ENCODE data around the gene CADPS.

CADPS gene

GRCh38 chr3:62898530-62899496 lies 23.6 kb upstream of the CADPS start:
- H3K36me3 ChIP-seq = no peaks in the 10 kb centered on the region
- no peaks in the 10 kb centered on the region for H4K20me1 ChIP-seq
- no peak for TF ChIP-seq Cebpa-rat (IDR thresholded peaks at IDR 0.05)
- no peaks in the 10 kb centered on the region for H3K4me1 ChIP-seq
- no peaks in the 10 kb centered on the region for H3K9me3 ChIP-seq
- no peak overlapping the region for H3K27ac ChIP-seq
- H3K4me3 ChIP-seq = no peak overlapping the region
- H3K27me3 ChIP-seq = no peaks in the 10 kb centered on the region
- no peak overlapping the region for H3K9ac ChIP-seq
- no peak overlapping the region for H3K4me2 ChIP-seq

GRCh38 chr3:62895901-62896300 lies 20.7 kb upstream of the CADPS start:
- H3K9me3 ChIP-seq = no peaks in the 10 kb centered on the region
- H3K4me1 ChIP-seq = no peaks in the 10 kb centered on the region
- H3K4me3 ChIP-seq = no peak overlapping the region
- H4K20me1 ChIP-seq = no peaks in the 10 kb centered on the region
- no peaks in the 10 kb centered on the region for H3K36me3 ChIP-seq
- H3K9ac ChIP-seq = no peak overlapping the region
- no peak for TF ChIP-seq Cebpa-rat (IDR thresholded peaks at IDR 0.05)
- no peaks in the 10 kb centered on the region for H3K27me3 ChIP-seq
- H3K4me2 ChIP-seq = no peak overlapping the region
- H3K27ac ChIP-seq = no peak overlapping the region

- H3K4me2 ChIP-seq = no peak overlapping the region
- H3K27ac ChIP-seq = no peak overlapping the region
- no peaks in the 10 kb centered on the region for H3K4me1 ChIP-seq
- no peak overlapping the region for H3K9ac ChIP-seq
- no peaks in the 10 kb centered on the region for H3K27me3 ChIP-seq
- no peak for TF ChIP-seq Cebpa-rat (IDR thresholded peaks at IDR 0.05)
- H4K20me1 ChIP-seq = no peaks in the 10 kb centered on the region
- no peaks in the 10 kb centered on the region for H3K9me3 ChIP-seq
- no peaks in the 10 kb centered on the region for H3K36me3 ChIP-seq
- no peak overlapping the region for H3K4me3 ChIP-seq
These were observed 17.7 kb upstream of the CADPS start for GRCh38 chr3:62892951-62893350.

GRCh38 chr3:62892045-62892444 lies 16.8 kb upstream of the CADPS start:
- Histone ChIP-seq H3K9me3 (no peaks in the 10 kb centered on the region), H3K4me3 (no peak overlapping the region), H3K4me2 (no peak overlapping the region), H4K20me1 (no peaks in the 10 kb centered on the region), H3K4me1 (no peaks in the 10 kb centered on the region), H3K27me3 (no peaks in the 10 kb centered on the region), H3K36me3 (no peaks in the 10 kb centered on the region), H3K9ac (no peak overlapping the region), H3K27ac (no peak overlapping the region)
- no peak for TF ChIP-seq Cebpa-rat (IDR thresholded peaks at IDR 0.05)

GRCh38 chr3:62888778-62889177 lies 13.6 kb upstream of the CADPS start:
- no peaks in the 10 kb centered on the region for H3K27me3 ChIP-seq
- no peaks in the 10 kb centered on the region for H3K9me3 ChIP-seq
- TF ChIP-seq Cebpa-rat (IDR thresholded peaks at IDR 0.05) = no peak
- no peak overlapping the region for H3K4me2 ChIP-seq
- no peak overlapping the region for H3K27ac ChIP-seq
- no peaks in the 10 kb centered on the region for H4K20me1 ChIP-seq
- no peaks in the 10 kb centered on the region for H3K36me3 ChIP-seq
- no peak overlapping the region for H3K9ac ChIP-seq
- H3K4me3 ChIP-seq = no peak overlapping the region
- H3K4me1 ChIP-seq = no peaks in the 10 kb centered on the region

GRCh38 chr3:62888180-62888579 lies 13.0 kb upstream of the CADPS start:
- Histone ChIP-seq H3K27me3 (no peaks in the 10 kb centered on the region), H3K4me1 (no peaks in the 10 kb centered on the region), H3K9me3 (no peaks in the 10 kb centered on the region), H4K20me1 (no peaks in the 10 kb centered on the region), H3K9ac (no peak overlapping the region), H3K36me3 (no peaks in the 10 kb centered on the region), H3K27ac (no peak overlapping the region), H3K4me3 (no peak overlapping the region), H3K4me2 (no peak overlapping the region)
- no peak for TF ChIP-seq Cebpa-rat (IDR thresholded peaks at IDR 0.05)

- Histone ChIP-seq H3K27ac (no peak overlapping the region), H3K4me2 (no peak overlapping the region)
- no peak for TF ChIP-seq Cebpa-rat (IDR thresholded peaks at IDR 0.05)
These were observed 9.9 kb upstream of the CADPS start for GRCh38 chr3:62885136-62885535.

GRCh38 chr3:62884096-62884870 lies 9.1 kb upstream of the CADPS start:
- H3K4me2 ChIP-seq = no peak overlapping the region

More at GRCh38 chr3:62885136-62885535, 9.9 kb upstream of the CADPS start:
- Histone ChIP-seq H3K27me3 (no peaks in the 10 kb centered on the region), H3K36me3 (no peaks in the 10 kb centered on the region), H3K9me3 (no peaks in the 10 kb centered on the region), H3K4me3 (no peak overlapping the region), H4K20me1 (no peaks in the 10 kb centered on the region), H3K4me1 (no peaks in the 10 kb centered on the region), H3K9ac (no peak overlapping the region)

GRCh38 chr3:62882676-62883200 lies 7.5 kb upstream of the CADPS start:
- no peak overlapping the region for H3K4me2 ChIP-seq
- no peaks in the 10 kb centered on the region for H3K4me1 ChIP-seq
- H4K20me1 ChIP-seq = no peaks in the 10 kb centered on the region
- no peak for TF ChIP-seq Cebpa-rat (IDR thresholded peaks at IDR 0.05)
- H3K27me3 ChIP-seq = no peaks in the 10 kb centered on the region
- no peak overlapping the region for H3K9ac ChIP-seq
- no peaks in the 10 kb centered on the region for H3K36me3 ChIP-seq
- H3K9me3 ChIP-seq = no peaks in the 10 kb centered on the region
- no peak overlapping the region for H3K27ac ChIP-seq
- no peak overlapping the region for H3K4me3 ChIP-seq

More at GRCh38 chr3:62884096-62884870, 9.1 kb upstream of the CADPS start:
- no peaks in the 10 kb centered on the region for H3K4me1 ChIP-seq
- no peak for TF ChIP-seq Cebpa-rat (IDR thresholded peaks at IDR 0.05)
- no peaks in the 10 kb centered on the region for H3K36me3 ChIP-seq
- no peaks in the 10 kb centered on the region for H4K20me1 ChIP-seq
- no peaks in the 10 kb centered on the region for H3K9me3 ChIP-seq
- H3K9ac ChIP-seq = no peak overlapping the region
- no peaks in the 10 kb centered on the region for H3K27me3 ChIP-seq
- H3K27ac ChIP-seq = no peak overlapping the region
- no peak overlapping the region for H3K4me3 ChIP-seq

- Histone ChIP-seq H4K20me1 (no peaks in the 10 kb centered on the region), H3K27me3 (no peaks in the 10 kb centered on the region), H3K36me3 (no peaks in the 10 kb centered on the region), H3K9me3 (peaks cover 24% of the 10 kb centered on the region), H3K27ac (no peak overlapping the region), H3K4me2 (no peak overlapping the region), H3K4me1 (0 out of 2 replicates have a peak, but pooled peaks cover 7% of the 10 kb centered on the region), H3K4me3 (no peak overlapping the region), H3K9ac (no peak overlapping the region)
- TF ChIP-seq Cebpa-rat (IDR thresholded peaks at IDR 0.05) = no peak
These were observed 848 bp upstream of the CADPS start for GRCh38 chr3:62876064-62876463.
